Activated CD4-positive, alpha-beta T cell treated with anti-CD3 and anti-CD28 coated beads, Interleukin-2, amount 10 ng/mL, durations not matched to agents 7 days and 5 days (primary cell): Measurements from ENCODE around the gene TMEM81. TPM values are rescaled to one million over a fixed set of nuclear protein-coding genes. Genes with fewer than 3 reads are reported as not detected.

ENCODE experiments used
- CTCF ChIA-PET: fragments of 350-600 bp; sonication (Branson Sonifier 250); formaldehyde crosslinking; loops from one replicate; lab custom pipeline; 2021; ENCODE audit warnings: antibody characterized with exemption; lab: Charles Lee
- POLR2A ChIA-PET: fragments of 350-600 bp; sonication (Branson Sonifier 250); formaldehyde crosslinking; loops from one replicate; lab custom pipeline; 2021; ENCODE audit warnings: antibody characterized with exemption; lab: Charles Lee
- DNase-seq: peaks from one replicate; pipeline ENCODE4 v3.0.0-alpha.2; 2020
- H3K27ac Mint-ChIP-seq: one replicate; pipeline ENCODE4 v1.8.0; 2021; ENCODE audit warnings: mild to moderate bottlenecking, moderate library complexity, mixed read lengths
- H3K27me3 Mint-ChIP-seq: one replicate; pipeline ENCODE4 v1.8.0; 2021; ENCODE audit warnings: mixed read lengths
- H3K36me3 Mint-ChIP-seq: one replicate; pipeline ENCODE4 v1.8.0; 2021; ENCODE audit warnings: low read depth, mixed read lengths
- H3K4me1 Mint-ChIP-seq: one replicate; pipeline ENCODE4 v1.8.0; 2021; ENCODE audit warnings: mixed read lengths
- H3K4me3 Mint-ChIP-seq: one replicate; pipeline ENCODE4 v1.8.0; 2021; ENCODE audit warnings: mild to moderate bottlenecking, moderate library complexity, mixed read lengths
- H3K9me3 Mint-ChIP-seq: one replicate; pipeline ENCODE4 v1.8.0; 2021; ENCODE audit warnings: mixed read lengths
- total RNA-seq, 2 experiments: library from RNA; stranded (reverse); gene quantifications; one replicate each; pipeline ENCODE4 v1.2.3, GENCODE V29; 2021

The TMEM81 gene
- total RNA-seq, 2 experiments from 2014 or later, result 2.4 to 2.9 TPM

DNA sequence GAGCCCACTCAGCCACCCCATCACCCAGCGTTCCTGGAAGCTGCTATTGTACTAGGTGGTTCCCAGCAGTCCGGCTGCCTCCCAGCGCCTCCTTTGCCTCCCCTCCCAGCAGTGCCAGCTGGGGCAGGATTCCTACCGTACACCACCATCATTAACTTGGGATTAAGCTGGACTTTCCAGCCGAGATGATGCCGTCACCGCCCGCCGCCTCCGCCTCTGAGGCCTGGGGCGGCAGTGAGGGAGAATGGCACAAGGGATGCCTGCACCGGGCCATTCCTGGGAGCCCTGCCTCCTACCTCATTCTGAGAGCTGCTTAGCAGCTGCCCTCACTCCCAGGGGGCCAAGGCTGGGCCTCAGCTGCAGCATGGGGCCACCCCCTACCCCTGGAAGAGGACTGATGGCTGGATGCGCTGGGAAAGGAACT is 28.1 kb downstream of the TMEM81 start:
- Mint-ChIP-seq H3K36me3 (no peaks in the 10 kb centered on the region), H3K4me3 (no peak overlapping the region), H3K4me1 (no peaks in the 10 kb centered on the region), H3K27me3 (no peaks in the 10 kb centered on the region), H3K27ac (no peak overlapping the region), H3K9me3 (no peaks in the 10 kb centered on the region)
- ChIA-PET POLR2A (no interaction called here), CTCF (no interaction called here)
- DNase-seq, result no peak

DNA sequence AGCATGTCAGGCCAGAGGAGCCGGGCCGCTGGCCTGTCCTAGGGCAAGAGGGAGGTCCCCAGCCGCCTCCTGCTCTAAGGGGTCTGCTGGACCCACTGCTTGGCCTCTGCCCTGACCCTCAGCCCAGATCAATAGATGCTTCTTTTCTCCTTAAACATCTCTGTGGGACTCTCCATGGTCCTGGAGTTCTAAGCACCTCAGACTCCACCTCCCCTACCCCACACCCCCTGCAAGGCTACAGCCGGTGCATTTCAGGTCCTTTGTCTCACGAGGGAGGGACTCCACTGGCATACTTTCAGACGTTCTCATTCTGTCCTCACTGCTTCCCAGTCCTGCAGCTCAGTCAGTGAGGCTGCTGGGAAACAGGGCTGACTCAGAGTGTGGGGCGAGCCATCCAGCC is 30.2 kb downstream of the TMEM81 start:
- POLR2A ChIA-PET, result no interaction called here
- Mint-ChIP-seq H3K4me1 (no peaks in the 10 kb centered on the region), H3K27ac (no peak overlapping the region), H3K9me3 (no peaks in the 10 kb centered on the region), H3K36me3 (no peaks in the 10 kb centered on the region), H3K4me3 (no peak overlapping the region), H3K27me3 (no peaks in the 10 kb centered on the region)
- no peak for DNase-seq
- CTCF ChIA-PET, result interaction anchor here (1.5 to 1.6 kb wide), 2 partner anchors 18 to 65 kb away, joined by 4 read pairs; no protein-coding TSS in a partner anchor

DNA sequence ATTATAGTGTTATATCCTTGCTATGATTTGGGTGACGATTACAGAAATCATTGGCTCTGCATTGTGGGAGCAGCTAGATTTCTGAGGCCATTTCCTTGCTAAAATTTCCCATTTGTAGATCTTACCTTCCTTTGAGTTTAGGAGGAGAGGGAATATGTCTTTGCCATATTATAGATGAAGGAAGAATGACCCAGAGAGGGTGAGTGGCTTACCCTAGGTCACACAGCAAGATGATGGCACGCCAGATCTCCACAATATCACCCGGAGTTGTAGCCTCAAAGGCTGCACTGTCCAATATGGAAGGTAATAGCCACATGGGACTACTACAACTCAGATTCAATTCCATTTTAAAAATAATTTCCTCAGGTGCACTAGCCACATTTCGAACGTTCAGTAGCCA is 31.0 kb downstream of the TMEM81 start:
- Mint-ChIP-seq H3K4me3 (no peak overlapping the region), H3K36me3 (no peaks in the 10 kb centered on the region), H3K4me1 (no peaks in the 10 kb centered on the region), H3K27me3 (no peaks in the 10 kb centered on the region), H3K27ac (no peak overlapping the region), H3K9me3 (no peaks in the 10 kb centered on the region)
- no peak for DNase-seq
- ChIA-PET POLR2A (no interaction called here), CTCF (interaction anchor here (0.8 to 1.3 kb wide), 2 partner anchors 8 to 64 kb away, joined by 3 to 4 read pairs; no protein-coding TSS in a partner anchor)

DNA sequence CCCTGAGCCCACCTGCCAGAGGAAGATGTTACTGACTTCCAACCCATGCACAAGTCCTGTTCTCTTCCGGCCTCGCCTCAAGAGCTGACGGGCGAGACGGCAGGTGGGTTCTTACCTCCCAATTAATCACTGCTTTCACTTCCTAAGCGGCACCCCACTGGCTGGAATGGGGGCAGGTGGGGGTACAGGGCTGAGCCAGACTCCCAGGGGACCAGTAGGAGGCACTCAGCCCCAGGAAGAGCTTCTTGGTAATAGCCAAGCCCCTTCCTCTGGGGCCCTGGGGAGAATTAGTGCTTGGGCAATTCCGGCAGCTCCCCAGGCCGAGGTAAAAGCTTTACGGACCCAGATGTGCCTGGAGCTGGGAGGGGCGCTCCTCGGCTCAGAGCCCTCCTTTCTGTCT is 31.6 kb downstream of the TMEM81 start:
- Mint-ChIP-seq H3K4me3 (no peak overlapping the region), H3K27me3 (no peaks in the 10 kb centered on the region), H3K4me1 (no peaks in the 10 kb centered on the region), H3K27ac (no peak overlapping the region), H3K9me3 (no peaks in the 10 kb centered on the region), H3K36me3 (no peaks in the 10 kb centered on the region)
- no peak for DNase-seq
- POLR2A ChIA-PET, result no interaction called here
- CTCF ChIA-PET, result interaction anchor here (0.8 to 1.3 kb wide), 2 partner anchors 9 to 63 kb away, joined by 3 to 4 read pairs; no protein-coding TSS in a partner anchor

DNA sequence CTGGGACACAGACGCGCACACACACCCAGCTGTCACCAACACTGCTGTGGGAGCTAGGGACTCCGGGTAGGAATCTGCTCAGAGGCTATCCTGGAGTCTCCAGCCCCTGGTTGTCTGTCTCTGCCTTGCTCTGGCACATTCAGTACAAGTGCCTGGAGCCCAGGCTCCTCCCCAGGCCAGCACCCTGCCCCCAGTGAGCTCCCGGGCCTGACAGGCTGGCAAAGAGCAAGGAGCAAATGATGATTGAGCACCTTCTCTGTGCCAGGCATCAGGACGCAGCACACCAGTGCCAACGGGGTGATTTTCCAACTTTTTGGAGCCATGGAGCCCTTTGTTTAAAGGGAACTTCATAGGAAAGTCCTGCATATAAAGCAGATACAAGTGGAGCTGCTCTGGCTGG is 34.8 kb downstream of the TMEM81 start:
- Mint-ChIP-seq H3K4me3 (no peak overlapping the region), H3K27me3 (peaks cover 24% of the 10 kb centered on the region), H3K4me1 (no peaks in the 10 kb centered on the region), H3K9me3 (no peaks in the 10 kb centered on the region), H3K36me3 (no peaks in the 10 kb centered on the region), H3K27ac (no peak overlapping the region)
- ChIA-PET POLR2A (no interaction called here), CTCF (interaction anchor here (1.1 kb wide), 1 partner anchor 21 kb away, joined by 3 read pairs; no protein-coding TSS in a partner anchor)
- DNase-seq, result no peak

DNA sequence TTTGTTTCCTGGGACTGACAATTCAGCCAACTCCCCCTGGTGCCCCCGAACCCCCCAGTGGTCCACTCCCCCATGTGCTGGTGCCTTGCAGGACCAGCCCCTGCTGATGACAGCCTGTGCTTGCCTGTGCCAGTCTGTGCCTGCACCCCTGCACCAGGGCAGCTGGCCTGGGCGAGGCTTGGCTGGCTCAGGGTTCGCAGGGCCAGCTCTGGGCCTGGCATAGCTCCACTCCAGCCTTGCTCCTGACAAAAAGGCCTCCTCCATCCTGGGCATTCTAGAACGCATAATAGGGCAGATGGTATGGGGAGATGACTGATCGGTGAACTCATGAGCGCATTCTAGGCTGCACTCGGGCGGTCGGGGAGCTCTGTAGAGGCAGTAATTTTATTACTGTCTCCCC is 35.9 kb downstream of the TMEM81 start:
- H3K4me1 Mint-ChIP-seq, result no peaks in the 10 kb centered on the region
- ChIA-PET POLR2A (no interaction called here), CTCF (interaction anchor here (0.7 to 2.0 kb wide), 4 partner anchors 11 to 617 kb away, joined by 3 to 5 read pairs (median 4); no protein-coding TSS in a partner anchor)
- no peaks in the 10 kb centered on the region for H3K9me3 Mint-ChIP-seq
- no peak overlapping the region for H3K27ac Mint-ChIP-seq
- no peak for DNase-seq
- no peaks in the 10 kb centered on the region for H3K36me3 Mint-ChIP-seq
- H3K27me3 Mint-ChIP-seq, result peaks cover 32% of the 10 kb centered on the region
- no peak overlapping the region for H3K4me3 Mint-ChIP-seq

DNA sequence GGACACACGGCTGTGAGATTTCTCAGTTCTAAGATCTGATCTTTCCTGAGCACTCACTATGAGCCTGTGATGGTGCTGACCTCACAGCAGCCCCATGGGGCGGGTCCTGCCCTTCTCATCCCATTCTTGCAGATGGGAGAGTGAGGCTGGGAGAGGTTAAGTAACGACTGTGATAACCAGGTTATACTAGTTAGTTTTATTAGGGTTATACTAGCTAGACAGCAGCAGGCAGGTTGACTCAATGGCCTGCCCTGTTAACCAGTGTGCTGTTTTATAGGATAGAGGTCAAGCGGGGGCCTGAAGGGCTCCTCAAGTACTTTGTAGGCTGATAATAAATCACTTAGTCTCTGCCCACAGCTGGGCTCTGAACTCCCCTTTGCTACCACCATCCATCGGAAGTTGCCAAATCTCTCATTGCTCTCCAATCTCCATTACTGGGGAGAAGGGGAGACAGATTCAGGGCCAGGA is 36.5 kb downstream of the TMEM81 start:
- ChIA-PET CTCF (interaction anchor here (0.7 to 2.0 kb wide), 4 partner anchors 10 to 617 kb away, joined by 3 to 5 read pairs (median 4); no protein-coding TSS in a partner anchor), POLR2A (no interaction called here)
- no peaks in the 10 kb centered on the region for H3K9me3 Mint-ChIP-seq
- peaks cover 32% of the 10 kb centered on the region for H3K27me3 Mint-ChIP-seq
- no peaks in the 10 kb centered on the region for H3K4me1 Mint-ChIP-seq
- H3K4me3 Mint-ChIP-seq, result no peak overlapping the region
- DNase-seq, result no peak
- H3K27ac Mint-ChIP-seq, result no peak overlapping the region
- H3K36me3 Mint-ChIP-seq, result no peaks in the 10 kb centered on the region

DNA sequence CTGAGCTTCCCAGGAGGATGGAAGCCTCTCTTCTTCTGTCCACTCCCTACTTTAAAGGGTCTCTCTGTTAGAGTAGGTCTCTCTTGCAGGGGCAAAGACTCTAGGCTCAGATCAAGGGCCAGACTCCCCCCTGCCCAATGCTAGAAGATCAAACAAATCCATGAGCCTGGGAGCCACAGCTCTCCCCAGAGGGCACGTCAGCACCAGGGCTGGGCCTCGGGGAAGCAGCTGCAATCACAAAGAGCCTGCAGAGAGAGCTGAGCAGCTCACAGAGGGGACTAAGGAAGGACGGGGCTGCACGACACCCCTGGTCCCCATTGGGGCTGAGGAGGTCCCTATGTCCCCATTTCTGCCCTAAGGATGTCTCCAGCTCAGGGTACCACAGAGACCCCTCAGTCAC is 37.4 kb downstream of the TMEM81 start:
- H3K9me3 Mint-ChIP-seq, result no peaks in the 10 kb centered on the region
- DNase-seq, result no peak
- H3K27ac Mint-ChIP-seq, result no peak overlapping the region
- H3K4me1 Mint-ChIP-seq, result no peaks in the 10 kb centered on the region
- POLR2A ChIA-PET, result no interaction called here
- CTCF ChIA-PET, result interaction anchor here (1.2 to 2.0 kb wide), 2 partner anchors 8 to 9 kb away, joined by 3 to 5 read pairs; no protein-coding TSS in a partner anchor
- H3K36me3 Mint-ChIP-seq, result no peaks in the 10 kb centered on the region
- H3K27me3 Mint-ChIP-seq, result peaks cover 42% of the 10 kb centered on the region
- H3K4me3 Mint-ChIP-seq, result no peak overlapping the region

DNA sequence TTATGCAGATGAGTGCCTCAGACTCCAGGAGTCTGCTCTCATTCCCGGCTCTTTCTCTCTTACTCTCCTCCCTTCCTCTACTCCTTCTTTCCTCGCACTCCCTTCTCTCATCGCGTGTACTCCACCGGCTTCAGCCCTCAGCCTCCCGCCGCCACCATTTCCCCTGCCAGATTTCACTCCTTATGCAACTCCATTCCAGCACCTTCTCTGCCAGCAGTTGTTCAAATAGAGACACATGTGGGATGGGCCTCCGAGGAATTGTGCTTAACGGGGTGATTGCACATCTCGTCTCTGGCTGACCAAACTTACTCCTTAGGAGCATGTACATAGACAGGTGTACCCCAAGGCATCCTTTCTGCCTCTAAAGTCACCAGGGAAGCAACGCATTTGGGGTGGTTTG is 39.1 kb downstream of the TMEM81 start:
- H3K9me3 Mint-ChIP-seq, result no peaks in the 10 kb centered on the region
- H3K4me1 Mint-ChIP-seq, result no peaks in the 10 kb centered on the region
- POLR2A ChIA-PET, result no interaction called here
- no peak overlapping the region for H3K4me3 Mint-ChIP-seq
- H3K27me3 Mint-ChIP-seq, result peaks cover 55% of the 10 kb centered on the region
- H3K27ac Mint-ChIP-seq, result no peak overlapping the region
- CTCF ChIA-PET, result no interaction called here
- DNase-seq, result no peak
- H3K36me3 Mint-ChIP-seq, result no peaks in the 10 kb centered on the region

DNA sequence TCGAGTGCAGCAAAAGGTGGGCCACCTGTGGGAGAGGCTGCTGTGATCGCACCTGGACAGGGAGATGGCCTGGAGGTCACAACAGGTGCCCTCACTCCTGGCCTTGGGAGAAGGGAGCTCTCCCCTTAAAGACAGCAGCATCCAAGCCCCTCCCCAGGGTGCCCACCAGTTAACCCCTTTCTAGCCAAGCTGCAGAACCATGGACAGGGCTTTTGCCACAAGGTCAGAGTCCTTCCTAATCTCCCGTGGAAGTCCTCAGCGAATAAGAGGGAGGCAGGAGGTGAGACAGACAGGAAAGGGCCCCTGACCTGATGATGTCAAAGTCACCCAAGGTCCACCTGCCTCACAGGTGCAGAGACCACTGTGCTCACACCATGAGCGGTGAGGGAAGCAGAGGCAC is 39.5 kb downstream of the TMEM81 start:
- no peaks in the 10 kb centered on the region for H3K9me3 Mint-ChIP-seq
- H3K27ac Mint-ChIP-seq, result no peak overlapping the region
- no peak overlapping the region for H3K4me3 Mint-ChIP-seq
- H3K27me3 Mint-ChIP-seq, result peaks cover 58% of the 10 kb centered on the region
- ChIA-PET POLR2A (no interaction called here), CTCF (no interaction called here)
- no peaks in the 10 kb centered on the region for H3K36me3 Mint-ChIP-seq
- no peaks in the 10 kb centered on the region for H3K4me1 Mint-ChIP-seq
- no peak for DNase-seq

DNA sequence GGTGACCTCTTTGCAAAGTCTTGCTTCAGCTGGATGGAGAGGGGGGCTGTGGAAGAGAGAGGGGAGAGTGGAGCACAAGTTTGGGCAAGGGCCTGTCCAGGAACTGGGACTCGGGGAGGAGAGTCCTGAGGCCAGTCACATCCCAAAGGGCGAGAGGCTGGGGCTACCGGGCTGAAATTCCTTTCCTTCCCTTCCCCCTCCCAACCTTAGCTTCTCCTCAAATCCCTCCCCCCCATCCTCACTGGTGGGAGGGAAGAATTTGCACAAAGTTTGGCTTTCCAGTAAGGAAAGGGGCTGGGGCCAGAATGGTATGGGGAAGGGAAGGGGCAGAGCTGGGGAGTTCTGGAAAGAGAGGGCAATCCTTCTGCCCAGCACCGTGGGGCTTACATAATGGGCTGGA is 40.4 kb downstream of the TMEM81 start:
- Mint-ChIP-seq H3K27me3 (peaks cover 59% of the 10 kb centered on the region), H3K4me1 (no peaks in the 10 kb centered on the region)

DNA sequence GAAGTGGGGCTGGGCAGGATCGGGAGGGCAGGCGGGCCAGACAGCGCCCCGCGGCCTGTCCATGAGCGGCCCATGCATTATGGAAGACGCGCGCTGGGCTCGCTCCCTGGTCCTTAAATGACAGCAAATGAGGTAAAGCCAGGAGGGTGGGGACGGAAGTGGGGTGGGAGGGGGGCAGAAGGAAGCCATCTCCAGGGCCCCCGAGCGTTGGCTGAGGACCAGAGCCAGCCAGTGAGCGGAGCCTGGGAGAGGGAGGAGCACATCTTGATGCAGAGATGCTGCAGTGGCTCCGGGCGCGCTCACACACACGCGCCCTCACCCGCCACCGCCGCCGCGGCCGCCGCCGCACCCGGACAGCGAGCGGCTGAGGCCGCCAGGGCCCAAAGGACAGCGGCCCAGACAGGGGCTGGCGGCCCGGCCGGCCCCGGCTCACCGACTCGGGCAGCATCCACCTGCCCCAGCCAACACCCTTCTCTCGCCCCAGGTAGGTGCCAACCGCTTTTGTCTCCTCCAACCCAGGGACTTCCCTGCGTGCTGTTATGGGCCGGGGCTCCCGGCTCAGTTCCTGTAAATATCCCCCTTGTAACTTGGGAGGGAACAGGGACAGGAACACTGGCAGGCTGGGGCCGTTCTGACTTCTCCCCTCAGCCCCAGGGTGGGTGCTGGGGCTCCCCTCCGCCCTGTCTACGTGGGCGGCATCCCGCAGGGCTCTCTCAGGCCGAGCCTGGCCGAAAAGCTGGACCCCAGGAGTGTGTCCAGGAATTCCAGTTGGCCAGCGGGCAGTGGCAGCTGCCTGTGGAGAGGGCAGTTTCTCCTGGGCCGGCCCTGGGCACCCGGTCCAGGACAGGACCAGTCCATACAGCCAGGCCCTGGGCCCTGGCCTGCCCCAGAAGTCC is 41.1 kb downstream of the TMEM81 start, which contains the start of gene CNTN2:
Gene CNTN2, plus strand, starts transcription at position 302 of the 896 bp plus-strand sequence. CDS start 9,974 bp downstream, outside the sequence.
- Mint-ChIP-seq H3K4me3 (no peak within 1 kb of the TSS), H3K27ac (no peak within 1 kb of the TSS), H3K9me3 (no peaks in the 10 kb centered on the region), H3K36me3 (no peaks in the 10 kb centered on the region), H3K27me3 (peaks cover 62% of the 10 kb centered on the region), H3K4me1 (no peaks in the 10 kb centered on the region)
- ChIA-PET CTCF (no interaction called here), POLR2A (no interaction called here)
- DNase-seq, result no peak

More for the DNA sequence above, 40.4 kb downstream of the TMEM81 start:
- no peak for DNase-seq
- Mint-ChIP-seq H3K36me3 (no peaks in the 10 kb centered on the region), H3K27ac (no peak overlapping the region), H3K9me3 (no peaks in the 10 kb centered on the region), H3K4me3 (no peak overlapping the region)
- ChIA-PET CTCF (no interaction called here), POLR2A (no interaction called here)
